ENCODE data around the gene CRIP1.
A peak's percentile ranks its signal among the peaks of the same experiment; 100 is the strongest.

Gene CRIP1

GRCh38 chr14:105488781-105489541, 2.3 kb downstream of the CRIP1 start:
- Histone ChIP-seq H3K4me1 (ENCODE audit: control insufficient read depth, insufficient read depth, low read length, poor library complexity, severe bottlenecking) (peaks cover 55% of the 10 kb centered on the region), H3K36me3 (ENCODE audit: control insufficient read depth, insufficient read depth, low read length) (no peaks in the 10 kb centered on the region), H3K27ac (ENCODE audit: insufficient read depth, low read length, poor library complexity, severe bottlenecking) (peak overlapping the region; percentile 100), H3K4me3 (ENCODE audit: insufficient read depth, low read depth, low read length, poor library complexity, severe bottlenecking) (peak overlapping the region; percentile 59), H3K27me3 (replicated peaks; ENCODE audit: control insufficient read depth, insufficient read depth, low read length, poor library complexity, severe bottlenecking) (no peaks in the 10 kb centered on the region), H3K9me3 (ENCODE audit: control insufficient read depth, low read length) (no peaks in the 10 kb centered on the region)
- no peak for DNase-seq

GRCh38 chr14:105489542-105490266, 3.0 kb downstream of the CRIP1 start:
- H3K27ac ChIP-seq (ENCODE audit: insufficient read depth, low read length, poor library complexity, severe bottlenecking) = peak overlapping the region; percentile 100
- H3K4me1 ChIP-seq (ENCODE audit: control insufficient read depth, insufficient read depth, low read length, poor library complexity, severe bottlenecking) = peaks cover 48% of the 10 kb centered on the region

GRCh38 chr14:105490267-105490571, 3.5 kb downstream of the CRIP1 start:
- H3K27me3 ChIP-seq (replicated peaks; ENCODE audit: control insufficient read depth, insufficient read depth, low read length, poor library complexity, severe bottlenecking) = no peaks in the 10 kb centered on the region
- no peak for DNase-seq
- peak overlapping the region; percentile 59 for H3K4me3 ChIP-seq (ENCODE audit: insufficient read depth, low read depth, low read length, poor library complexity, severe bottlenecking)
- peaks cover 43% of the 10 kb centered on the region for H3K4me1 ChIP-seq (ENCODE audit: control insufficient read depth, insufficient read depth, low read length, poor library complexity, severe bottlenecking)
- H3K27ac ChIP-seq (ENCODE audit: insufficient read depth, low read length, poor library complexity, severe bottlenecking) = peak overlapping the region; percentile 100
- no peaks in the 10 kb centered on the region for H3K36me3 ChIP-seq (ENCODE audit: control insufficient read depth, insufficient read depth, low read length)
- H3K9me3 ChIP-seq (ENCODE audit: control insufficient read depth, low read length) = no peaks in the 10 kb centered on the region

More at GRCh38 chr14:105489542-105490266, 3.0 kb downstream of the CRIP1 start:
- Histone ChIP-seq H3K36me3 (ENCODE audit: control insufficient read depth, insufficient read depth, low read length) (no peaks in the 10 kb centered on the region), H3K9me3 (ENCODE audit: control insufficient read depth, low read length) (no peaks in the 10 kb centered on the region), H3K27me3 (replicated peaks; ENCODE audit: control insufficient read depth, insufficient read depth, low read length, poor library complexity, severe bottlenecking) (no peaks in the 10 kb centered on the region), H3K4me3 (ENCODE audit: insufficient read depth, low read depth, low read length, poor library complexity, severe bottlenecking) (peak overlapping the region; percentile 59)
- DNase-seq = peak; percentile 83 to 86 (median 86)

GRCh38 chr14:105490572-105491365, 4.1 kb downstream of the CRIP1 start, which contains the start of gene TEDC1:
Gene TEDC1 (plus strand): TSS chr14:105491246. CDS start chr14:105491376, 130 bp downstream.
- H3K4me1 ChIP-seq (ENCODE audit: control insufficient read depth, insufficient read depth, low read length, poor library complexity, severe bottlenecking) = peaks cover 37% of the 10 kb centered on the region

GRCh38 chr14:105491366-105491973, 4.8 kb downstream of the CRIP1 start:
- peaks cover 30% of the 10 kb centered on the region for H3K4me1 ChIP-seq (ENCODE audit: control insufficient read depth, insufficient read depth, low read length, poor library complexity, severe bottlenecking)
- H3K9me3 ChIP-seq (ENCODE audit: control insufficient read depth, low read length) = no peaks in the 10 kb centered on the region
- peak overlapping the region; percentile 100 for H3K27ac ChIP-seq (ENCODE audit: insufficient read depth, low read length, poor library complexity, severe bottlenecking)
- peak; percentile 83 to 93 (median 87) for DNase-seq
- H3K27me3 ChIP-seq (replicated peaks; ENCODE audit: control insufficient read depth, insufficient read depth, low read length, poor library complexity, severe bottlenecking) = no peaks in the 10 kb centered on the region
- H3K36me3 ChIP-seq (ENCODE audit: control insufficient read depth, insufficient read depth, low read length) = no peaks in the 10 kb centered on the region
- H3K4me3 ChIP-seq (ENCODE audit: insufficient read depth, low read depth, low read length, poor library complexity, severe bottlenecking) = peak overlapping the region; percentile 72

More at GRCh38 chr14:105490572-105491365, 4.1 kb downstream of the CRIP1 start, which contains the start of gene TEDC1:
- H3K4me3 ChIP-seq (ENCODE audit: insufficient read depth, low read depth, low read length, poor library complexity, severe bottlenecking) = peak within 1 kb of the TSS; percentile 72
- no peaks in the 10 kb centered on the region for H3K9me3 ChIP-seq (ENCODE audit: control insufficient read depth, low read length)
- peak within 1 kb of the TSS; percentile 100 for H3K27ac ChIP-seq (ENCODE audit: insufficient read depth, low read length, poor library complexity, severe bottlenecking)
- no peaks in the 10 kb centered on the region for H3K27me3 ChIP-seq (replicated peaks; ENCODE audit: control insufficient read depth, insufficient read depth, low read length, poor library complexity, severe bottlenecking)
- no peaks in the 10 kb centered on the region for H3K36me3 ChIP-seq (ENCODE audit: control insufficient read depth, insufficient read depth, low read length)
- peak; percentile 99 for DNase-seq

GRCh38 chr14:105492031-105492970, 5.6 kb downstream of the CRIP1 start:
- H3K36me3 ChIP-seq (ENCODE audit: control insufficient read depth, insufficient read depth, low read length) = no peaks in the 10 kb centered on the region
- no peak for DNase-seq
- H3K27ac ChIP-seq (ENCODE audit: insufficient read depth, low read length, poor library complexity, severe bottlenecking) = peak overlapping the region; percentile 100
- no peak overlapping the region for H3K4me3 ChIP-seq (ENCODE audit: insufficient read depth, low read depth, low read length, poor library complexity, severe bottlenecking)
- peaks cover 23% of the 10 kb centered on the region for H3K4me1 ChIP-seq (ENCODE audit: control insufficient read depth, insufficient read depth, low read length, poor library complexity, severe bottlenecking)
- no peaks in the 10 kb centered on the region for H3K9me3 ChIP-seq (ENCODE audit: control insufficient read depth, low read length)
- no peaks in the 10 kb centered on the region for H3K27me3 ChIP-seq (replicated peaks; ENCODE audit: control insufficient read depth, insufficient read depth, low read length, poor library complexity, severe bottlenecking)

- DNase-seq = no peak
- Histone ChIP-seq H3K4me3 (ENCODE audit: insufficient read depth, low read depth, low read length, poor library complexity, severe bottlenecking) (no peak overlapping the region), H3K27me3 (replicated peaks; ENCODE audit: control insufficient read depth, insufficient read depth, low read length, poor library complexity, severe bottlenecking) (no peaks in the 10 kb centered on the region), H3K9me3 (ENCODE audit: control insufficient read depth, low read length) (no peaks in the 10 kb centered on the region), H3K36me3 (ENCODE audit: control insufficient read depth, insufficient read depth, low read length) (peaks cover 3% of the 10 kb centered on the region), H3K27ac (ENCODE audit: insufficient read depth, low read length, poor library complexity, severe bottlenecking) (no peak overlapping the region), H3K4me1 (ENCODE audit: control insufficient read depth, insufficient read depth, low read length, poor library complexity, severe bottlenecking) (peaks cover 20% of the 10 kb centered on the region)
Measured at GRCh38 chr14:105492971-105493871, 6.5 kb downstream of the CRIP1 start.

- no peak for DNase-seq
- peaks cover 12% of the 10 kb centered on the region for H3K4me1 ChIP-seq (ENCODE audit: control insufficient read depth, insufficient read depth, low read length, poor library complexity, severe bottlenecking)
- no peak overlapping the region for H3K27ac ChIP-seq (ENCODE audit: insufficient read depth, low read length, poor library complexity, severe bottlenecking)
- no peaks in the 10 kb centered on the region for H3K27me3 ChIP-seq (replicated peaks; ENCODE audit: control insufficient read depth, insufficient read depth, low read length, poor library complexity, severe bottlenecking)
- H3K9me3 ChIP-seq (ENCODE audit: control insufficient read depth, low read length) = no peaks in the 10 kb centered on the region
- peaks cover 11% of the 10 kb centered on the region for H3K36me3 ChIP-seq (ENCODE audit: control insufficient read depth, insufficient read depth, low read length)
- no peak overlapping the region for H3K4me3 ChIP-seq (ENCODE audit: insufficient read depth, low read depth, low read length, poor library complexity, severe bottlenecking)
Measured at GRCh38 chr14:105493921-105494605, 7.4 kb downstream of the CRIP1 start.

Measured in effector memory CD4-positive, alpha-beta T cell (primary cell).